GM18507 (cell line): Measurements from ENCODE around the gene FSHB.
"Not testable (repeated sequence)": the region's sequence is repeated elsewhere in the genome, so short reads cannot be mapped to it uniquely, and the experiment has no call there.

Experiments
- DNase-seq: peaks from one replicate; pipeline ENCODE4 v3.0.0; 2011; ENCODE audit warnings: low read depth; ENCODE audit not compliant: insufficient read length; ENCODE audit errors: extremely low spot score
- FAIRE-seq: peaks from 2 replicates; lab custom pipeline; 2011; peaks lifted over from hg19 to GRCh38; lab: Jason Lieb, UNC

The FSHB gene

GRCh38 chr11:30258679-30259078 lies 27.9 kb downstream of the FSHB start:
- DNase-seq = no peak
- no peak for FAIRE-seq

- peak; percentile 56 for FAIRE-seq
Observed at GRCh38 chr11:30260813-30261212, 30.0 kb downstream of the FSHB start.

GRCh38 chr11:30261821-30262220 lies 31.0 kb downstream of the FSHB start:
- FAIRE-seq = no peak
- DNase-seq = no peak

More at GRCh38 chr11:30260813-30261212, 30.0 kb downstream of the FSHB start:
- DNase-seq = peak; percentile 9

GRCh38 chr11:30268638-30269037 lies 37.8 kb downstream of the FSHB start:
- FAIRE-seq, DNase-seq: not testable (repeated sequence)

- no peak for FAIRE-seq
- DNase-seq = no peak
Observed at GRCh38 chr11:30270671-30271070, 39.9 kb downstream of the FSHB start.

- FAIRE-seq = no peak
Observed at GRCh38 chr11:30277176-30277575, 46.4 kb downstream of the FSHB start.

GRCh38 chr11:30279796-30280195 lies 49.0 kb downstream of the FSHB start:
- FAIRE-seq (no peak), DNase-seq (no peak)

More at GRCh38 chr11:30277176-30277575, 46.4 kb downstream of the FSHB start:
- DNase-seq = no peak

GRCh38 chr11:30281476-30282288 lies 50.9 kb downstream of the FSHB start:
- no peak for FAIRE-seq
- no peak for DNase-seq

GRCh38 chr11:30282289-30282631 lies 51.4 kb downstream of the FSHB start:
- no peak for DNase-seq
- peak; percentile 72 for FAIRE-seq
